Parathyroid adenoma (tissue), 2 donors: ENCODE measurements around the gene AGPAT4.

Experiments
- H2AFZ ChIP-seq: fragments of 300-600 bp; sonication (generic); one replicate; pipeline ENCODE4 v1.7.0; 2017; ENCODE audit warnings: antibody characterized with exemption, mild to moderate bottlenecking
- H3K27ac ChIP-seq: fragments of 300-600 bp; sonication (generic); one replicate; pipeline ENCODE4 v1.7.0; 2017
- H3K27me3 ChIP-seq: fragments of 300-600 bp; sonication (generic); one replicate; pipeline ENCODE4 v1.7.0; 2017; ENCODE audit warnings: low read length; ENCODE audit not compliant: control insufficient read depth, insufficient read depth
- H3K36me3 ChIP-seq: fragments of 300-600 bp; sonication (generic); one replicate; pipeline ENCODE4 v1.7.0; 2017; ENCODE audit warnings: low read length; ENCODE audit not compliant: control insufficient read depth, insufficient read depth
- H3K4me1 ChIP-seq: fragments of 300-600 bp; sonication (generic); one replicate; pipeline ENCODE4 v1.7.0; 2017; ENCODE audit warnings: control low read depth
- H3K4me2 ChIP-seq: fragments of 300-600 bp; sonication (generic); one replicate; pipeline ENCODE4 v1.7.0; 2017; ENCODE audit warnings: low read length
- H3K4me3 ChIP-seq: fragments of 300-600 bp; sonication (generic); one replicate; pipeline ENCODE4 v1.7.0; 2017; ENCODE audit warnings: low read depth, low read length
- H3K79me2 ChIP-seq: fragments of 300-600 bp; sonication (generic); one replicate; pipeline ENCODE4 v1.7.0; 2017; ENCODE audit warnings: control low read depth
- H3K9ac ChIP-seq: fragments of 300-600 bp; sonication (generic); one replicate; pipeline ENCODE4 v1.7.0; 2017; ENCODE audit warnings: mild to moderate bottlenecking
- H3K9me3 ChIP-seq: fragments of 300-600 bp; sonication (generic); one replicate; pipeline ENCODE4 v1.7.0; 2017; ENCODE audit warnings: low read length; ENCODE audit not compliant: control insufficient read depth
- TF ChIP-seq, protein P1 (sequence below): fragments of 300-600 bp; sonication (generic); IDR thresholded peaks from one replicate; pipeline ENCODE4 v1.7.0; 2017; ENCODE audit warnings: antibody characterized with exemption, mild to moderate bottlenecking
- donor health status: primary hyperparathyroidism.

Gene AGPAT4

DNA sequence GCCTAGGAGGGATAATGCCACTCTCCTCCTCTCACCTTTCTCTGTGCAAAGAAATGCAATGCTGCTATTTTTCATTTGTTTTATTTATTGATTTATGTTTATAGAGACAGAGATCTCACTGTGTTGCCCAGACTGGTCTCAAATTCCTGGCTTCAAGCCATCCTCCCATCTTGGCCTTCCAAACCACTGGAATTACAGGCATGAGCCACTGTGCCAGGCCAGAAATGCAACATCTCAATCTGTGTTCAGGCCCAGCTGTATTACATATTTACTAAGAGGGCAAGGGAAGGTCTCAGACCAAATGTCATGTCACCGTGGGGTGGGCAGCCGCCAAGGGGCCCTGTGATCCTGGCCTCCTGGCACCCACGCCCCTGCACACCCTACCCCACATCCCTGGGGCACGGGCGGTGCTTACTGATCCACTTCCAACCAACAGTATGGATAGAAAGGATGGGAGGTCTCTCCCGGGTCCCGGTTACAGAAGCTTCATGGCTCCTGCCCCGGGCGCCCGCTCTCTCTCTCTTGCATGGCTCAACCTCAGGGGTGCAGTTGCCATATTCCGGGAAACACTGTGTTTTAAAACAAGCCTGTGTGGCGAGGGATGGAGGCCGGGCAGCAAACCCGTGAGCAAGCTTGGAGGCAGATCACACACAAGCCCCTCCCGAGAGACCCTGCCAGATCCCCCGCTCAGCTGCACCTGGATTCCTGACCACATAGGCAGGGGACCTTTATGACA lies 111.8 kb downstream of the AGPAT4 start:
- no peak overlapping the region for H3K9ac ChIP-seq
- H3K27ac ChIP-seq = no peak overlapping the region
- H3K9me3 ChIP-seq = no peaks in the 10 kb centered on the region
- no peak overlapping the region for H3K4me2 ChIP-seq
- no peak overlapping the region for H2AFZ ChIP-seq
- H3K27me3 ChIP-seq = no peaks in the 10 kb centered on the region
- H3K36me3 ChIP-seq = no peaks in the 10 kb centered on the region
- H3K79me2 ChIP-seq = no peaks in the 10 kb centered on the region
- TF ChIP-seq, protein P1, sequence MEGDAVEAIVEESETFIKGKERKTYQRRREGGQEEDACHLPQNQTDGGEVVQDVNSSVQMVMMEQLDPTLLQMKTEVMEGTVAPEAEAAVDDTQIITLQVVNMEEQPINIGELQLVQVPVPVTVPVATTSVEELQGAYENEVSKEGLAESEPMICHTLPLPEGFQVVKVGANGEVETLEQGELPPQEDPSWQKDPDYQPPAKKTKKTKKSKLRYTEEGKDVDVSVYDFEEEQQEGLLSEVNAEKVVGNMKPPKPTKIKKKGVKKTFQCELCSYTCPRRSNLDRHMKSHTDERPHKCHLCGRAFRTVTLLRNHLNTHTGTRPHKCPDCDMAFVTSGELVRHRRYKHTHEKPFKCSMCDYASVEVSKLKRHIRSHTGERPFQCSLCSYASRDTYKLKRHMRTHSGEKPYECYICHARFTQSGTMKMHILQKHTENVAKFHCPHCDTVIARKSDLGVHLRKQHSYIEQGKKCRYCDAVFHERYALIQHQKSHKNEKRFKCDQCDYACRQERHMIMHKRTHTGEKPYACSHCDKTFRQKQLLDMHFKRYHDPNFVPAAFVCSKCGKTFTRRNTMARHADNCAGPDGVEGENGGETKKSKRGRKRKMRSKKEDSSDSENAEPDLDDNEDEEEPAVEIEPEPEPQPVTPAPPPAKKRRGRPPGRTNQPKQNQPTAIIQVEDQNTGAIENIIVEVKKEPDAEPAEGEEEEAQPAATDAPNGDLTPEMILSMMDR = no peak
- no peaks in the 10 kb centered on the region for H3K4me1 ChIP-seq
- no peak overlapping the region for H3K4me3 ChIP-seq

DNA sequence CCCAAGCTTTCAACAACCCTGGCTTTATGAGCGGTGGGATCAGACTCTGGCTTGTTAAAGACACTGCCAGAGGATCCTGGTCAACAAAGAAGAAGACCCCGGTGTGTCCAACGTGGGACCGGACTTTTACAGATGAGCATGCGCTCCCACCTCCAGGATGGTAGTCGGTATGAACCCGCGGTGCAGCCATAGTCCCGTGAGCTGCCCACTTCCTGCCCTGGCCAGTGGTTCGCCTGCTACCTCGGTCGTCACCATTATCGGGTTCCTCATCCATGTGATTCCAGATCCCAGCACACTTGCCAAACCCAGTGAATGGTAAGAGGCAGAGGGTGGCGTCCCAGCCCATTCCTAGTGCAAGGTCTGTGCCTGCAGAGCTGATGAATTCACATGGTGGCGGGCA lies 112.7 kb downstream of the AGPAT4 start:
- Histone ChIP-seq H2AFZ (no peak overlapping the region), H3K9me3 (no peaks in the 10 kb centered on the region), H3K36me3 (no peaks in the 10 kb centered on the region), H3K4me1 (no peaks in the 10 kb centered on the region), H3K79me2 (no peaks in the 10 kb centered on the region), H3K4me2 (no peak overlapping the region), H3K27ac (no peak overlapping the region), H3K4me3 (no peak overlapping the region), H3K9ac (no peak overlapping the region), H3K27me3 (no peaks in the 10 kb centered on the region)
- TF ChIP-seq, protein P1 = no peak

DNA sequence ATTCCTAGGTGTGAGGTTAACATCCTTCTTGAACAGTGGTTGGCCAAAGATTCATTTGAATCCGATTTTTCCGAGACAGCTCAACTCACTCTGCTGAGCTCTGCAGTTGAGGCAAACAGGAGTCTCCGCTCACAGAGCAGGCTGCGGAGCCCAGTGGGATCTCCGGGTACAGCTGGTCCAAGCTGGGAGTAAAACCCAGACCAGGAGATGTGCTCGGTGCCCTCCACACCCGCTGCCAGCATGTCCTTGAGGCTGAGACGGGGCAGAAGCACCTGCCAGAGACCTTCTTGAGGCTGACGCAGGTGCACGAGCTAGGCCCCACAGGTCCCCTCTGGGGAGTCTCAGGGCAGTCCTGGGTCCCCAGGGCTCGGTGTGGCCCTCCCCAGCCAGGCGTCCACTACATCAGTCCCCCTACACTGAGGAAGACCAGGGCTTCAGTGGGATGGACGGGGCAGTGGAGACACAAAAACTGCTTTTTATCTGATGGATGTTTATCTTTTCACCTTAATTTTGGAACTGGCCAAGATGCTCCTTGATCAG lies 119.0 kb downstream of the AGPAT4 start:
- Histone ChIP-seq H3K4me2 (no peak overlapping the region), H3K27me3 (no peaks in the 10 kb centered on the region), H3K79me2 (no peaks in the 10 kb centered on the region), H3K27ac (no peak overlapping the region), H3K9me3 (no peaks in the 10 kb centered on the region), H3K36me3 (no peaks in the 10 kb centered on the region), H3K4me1 (no peaks in the 10 kb centered on the region), H3K4me3 (no peak overlapping the region), H3K9ac (no peak overlapping the region), H2AFZ (no peak overlapping the region)
- TF ChIP-seq, protein P1 = no peak

DNA sequence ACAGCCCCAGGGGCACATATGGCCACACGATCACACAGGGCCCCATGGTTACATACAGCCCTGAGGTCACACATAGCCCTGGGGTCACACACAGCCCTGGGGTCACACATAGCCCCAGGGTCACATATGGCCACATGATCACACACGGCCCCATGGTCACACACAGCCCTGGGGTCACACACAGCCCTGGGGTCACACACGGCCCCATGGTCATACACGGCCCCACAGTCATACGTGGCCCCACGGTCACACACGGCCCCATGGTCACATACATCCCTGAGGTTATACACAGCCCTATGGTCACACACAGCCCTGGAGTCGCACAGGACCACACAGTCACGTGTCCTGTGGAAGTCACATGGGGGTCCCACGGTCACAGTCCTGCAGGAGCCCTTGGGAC lies 120.1 kb downstream of the AGPAT4 start:
- Histone ChIP-seq H2AFZ (no peak overlapping the region), H3K27ac (no peak overlapping the region), H3K4me1 (no peaks in the 10 kb centered on the region), H3K79me2 (no peaks in the 10 kb centered on the region), H3K27me3 (no peaks in the 10 kb centered on the region), H3K36me3 (no peaks in the 10 kb centered on the region), H3K9me3 (no peaks in the 10 kb centered on the region), H3K9ac (no peak overlapping the region), H3K4me3 (no peak overlapping the region), H3K4me2 (no peak overlapping the region)
- TF ChIP-seq, protein P1 = no peak
